Measurements from ENCODE around the gene TRH. TPM values are rescaled to one million over a fixed set of nuclear protein-coding genes. Genes with fewer than 3 reads are reported as not detected.
A peak's percentile ranks its signal among the peaks of the same experiment; 100 is the strongest.

The TRH gene
- polyA plus RNA-seq, 1 experiment, result not detected

- H3K27ac ChIP-seq (ENCODE audit: low read depth, low read length), result no peak overlapping the region
- POLR2A ChIA-PET, result no interaction called here
- no peak for DNase-seq (ENCODE audit: low read depth, low spot score)
Measured at GRCh38 chr3:129934234-129935123, 40.0 kb upstream of the TRH start.

DNA sequence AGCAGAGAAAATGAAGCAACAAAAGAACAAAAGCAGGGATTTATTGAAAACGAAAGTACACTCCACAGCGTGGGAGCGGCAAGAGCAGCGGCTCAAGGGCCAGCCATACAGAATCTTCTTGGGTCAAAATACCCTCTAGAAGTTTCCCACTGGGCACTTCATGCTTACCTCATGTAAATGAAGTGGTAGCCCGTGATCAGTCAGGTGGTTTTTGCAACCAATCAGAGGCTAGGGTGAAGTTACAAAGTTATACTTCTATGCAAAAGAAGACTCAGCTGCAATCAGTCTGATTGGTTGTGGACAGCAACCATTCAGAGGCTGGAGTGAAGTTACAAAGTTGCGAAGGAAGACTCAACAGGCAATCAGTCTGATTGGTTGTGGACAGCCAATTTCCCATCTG lies 37.8 kb upstream of the TRH start:
- DNase-seq (ENCODE audit: low read depth, low spot score), result peak; percentile 6
- POLR2A ChIA-PET, result no interaction called here
- Histone ChIP-seq H3K4me3 (ENCODE audit: low read depth, low read length) (peak overlapping the region; percentile 22; the same call in 1 of the 2 replicates), H3K27me3 (ENCODE audit: control insufficient read depth, insufficient read depth, low read length) (peaks cover 11% of the 10 kb centered on the region), H3K9me3 (ENCODE audit: control insufficient read depth, insufficient read depth, low read length) (no peaks in the 10 kb centered on the region), H3K27ac (ENCODE audit: low read depth, low read length) (no peak overlapping the region)
- no peak for TF ChIP-seq CTCF (IDR thresholded peaks at IDR 0.05; ENCODE audit: low read depth, low read length)
- CTCF ChIA-PET, result no interaction called here

More at GRCh38 chr3:129934234-129935123, 40.0 kb upstream of the TRH start:
- peaks cover 7% of the 10 kb centered on the region for H3K9me3 ChIP-seq (ENCODE audit: control insufficient read depth, insufficient read depth, low read length)
- peaks cover 11% of the 10 kb centered on the region for H3K27me3 ChIP-seq (ENCODE audit: control insufficient read depth, insufficient read depth, low read length)
- H3K4me3 ChIP-seq (ENCODE audit: low read depth, low read length), result no peak overlapping the region
- peak; percentile 84 for TF ChIP-seq CTCF (IDR thresholded peaks at IDR 0.05; ENCODE audit: low read depth, low read length)
- CTCF ChIA-PET, result interaction anchor here (0.6 to 2.2 kb wide), 19 partner anchors 8 to 551 kb away, joined by 3 to 21 read pairs (median 4); no protein-coding TSS in a partner anchor

DNA sequence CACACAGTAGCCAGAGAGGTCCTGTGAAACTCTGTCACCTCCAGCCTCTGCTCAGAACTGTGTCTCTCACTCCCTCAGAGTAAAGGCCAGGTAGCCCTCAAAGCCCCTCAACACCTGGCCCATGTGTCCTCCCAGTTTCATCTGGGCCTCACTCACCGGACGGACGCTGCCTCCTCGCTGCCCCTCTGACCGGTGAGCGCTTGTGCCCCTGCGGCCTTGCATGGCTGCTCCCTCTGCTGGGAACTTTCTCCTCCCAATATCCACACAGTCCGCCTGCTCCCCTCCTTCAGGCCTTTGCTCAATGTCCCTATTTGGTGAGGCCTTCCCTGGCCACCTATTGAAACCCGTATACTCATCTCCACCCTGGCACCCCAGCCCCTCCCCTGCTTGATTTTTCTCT lies 36.8 kb upstream of the TRH start:
- Histone ChIP-seq H3K9me3 (ENCODE audit: control insufficient read depth, insufficient read depth, low read length) (no peaks in the 10 kb centered on the region), H3K4me3 (ENCODE audit: low read depth, low read length) (no peak overlapping the region), H3K27ac (ENCODE audit: low read depth, low read length) (no peak overlapping the region), H3K27me3 (ENCODE audit: control insufficient read depth, insufficient read depth, low read length) (peaks cover 8% of the 10 kb centered on the region)
- ChIA-PET CTCF (interaction anchor here (0.6 to 1.3 kb wide), 2 partner anchors 58 to 160 kb away, joined by 3 to 6 read pairs; no protein-coding TSS in a partner anchor), POLR2A (no interaction called here)
- no peak for DNase-seq (ENCODE audit: low read depth, low spot score)
- TF ChIP-seq CTCF (IDR thresholded peaks at IDR 0.05; ENCODE audit: low read depth, low read length), result no peak

DNA sequence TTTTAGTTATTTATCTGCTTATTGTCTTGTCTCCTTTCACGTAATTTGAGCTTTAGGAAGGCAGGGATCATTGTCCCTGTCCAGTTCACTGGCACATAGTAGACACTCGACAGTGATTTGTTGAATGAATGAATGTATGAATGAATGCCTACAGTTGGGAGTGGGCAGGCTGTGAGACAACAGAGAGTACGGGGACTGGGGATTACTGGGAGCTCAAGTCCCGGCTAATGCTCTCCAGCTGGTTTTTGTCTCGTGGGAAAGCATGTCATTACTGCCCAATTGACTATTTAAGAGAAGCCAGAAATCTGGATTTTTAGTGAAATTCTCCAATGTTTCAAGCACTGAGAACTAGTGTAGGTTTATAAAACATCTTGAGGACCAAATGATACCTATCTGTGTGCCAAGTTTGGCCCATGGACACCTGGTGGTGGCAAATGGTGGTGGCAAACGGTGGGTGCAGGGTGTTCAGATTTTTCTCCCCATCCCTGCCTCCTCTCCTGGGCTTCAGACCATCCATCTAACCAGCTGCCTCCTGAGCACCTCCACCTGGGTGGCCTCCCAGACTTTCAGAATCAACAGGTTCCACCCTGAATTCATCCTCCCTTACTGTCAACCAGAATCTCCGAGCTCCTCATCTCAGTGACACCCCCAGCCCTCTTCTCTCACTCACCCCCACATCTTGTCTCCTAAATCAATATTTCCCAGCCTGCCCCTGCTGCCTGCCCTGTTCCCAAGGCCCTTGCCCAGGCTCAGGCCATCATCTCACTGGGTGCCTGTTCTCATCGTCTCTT lies 36.2 kb upstream of the TRH start:
- ChIA-PET CTCF (interaction anchor here (0.6 to 1.5 kb wide), 3 partner anchors 57 to 310 kb away, joined by 3 to 6 read pairs (median 4); no protein-coding TSS in a partner anchor), POLR2A (no interaction called here)
- Histone ChIP-seq H3K4me3 (ENCODE audit: low read depth, low read length) (no peak overlapping the region), H3K9me3 (ENCODE audit: control insufficient read depth, insufficient read depth, low read length) (no peaks in the 10 kb centered on the region), H3K27me3 (ENCODE audit: control insufficient read depth, insufficient read depth, low read length) (peaks cover 8% of the 10 kb centered on the region), H3K27ac (ENCODE audit: low read depth, low read length) (no peak overlapping the region)
- no peak for DNase-seq (ENCODE audit: low read depth, low spot score)
- TF ChIP-seq CTCF (IDR thresholded peaks at IDR 0.05; ENCODE audit: low read depth, low read length), result 0 out of 2 replicates have a peak, but pooled peaks have one; percentile 6

Data from AG04450 (cell line).